SIG-M5 treated with dmso at 0.1 percent for 504 hours (cell line): ENCODE results near the gene DYNC2H1.

Source experiments
- DNase-seq: peaks from one replicate; lab custom pipeline; 2025; ENCODE audit not compliant: unreplicated experiment; lab: John Stamatoyannopoulos, UW

Gene DYNC2H1

GRCh38 chr11:103529181-103529684 is 420.0 kb downstream of the DYNC2H1 start:
- DNase-seq, result no peak
